VCaP (cell line): ENCODE results near the gene LAPTM4A.

Source experiments
- H3K27ac ChIP-seq: fragments of 450-650 bp; 2 replicates; pipeline ENCODE4 v1.5.1; 2017
- CTCF ChIP-seq: fragments of 450-650 bp; conservative IDR thresholded peaks from 2 replicates; pipeline ENCODE4 v1.5.1; 2017; ENCODE audit warnings: mild to moderate bottlenecking, moderate library complexity

The LAPTM4A gene

GRCh38 chr2:20051532-20052228 lies at the start of gene LAPTM4A:
Gene LAPTM4A (minus strand): TSS chr2:20051628. CDS start chr2:20051520, 108 bp downstream.
- H3K27ac ChIP-seq, result peak within 1 kb of the TSS; percentile 94
- TF ChIP-seq CTCF, result no peak

GRCh38 chr2:20100711-20101110 lies 49.3 kb upstream of the LAPTM4A start:
- H3K27ac ChIP-seq, result no peak overlapping the region
- no peak for TF ChIP-seq CTCF

GRCh38 chr2:20099780-20100179 lies 48.4 kb upstream of the LAPTM4A start:
- H3K27ac ChIP-seq, result no peak overlapping the region
- TF ChIP-seq CTCF, result no peak

- peak; percentile 93 for TF ChIP-seq CTCF
- no peak overlapping the region; the same call in 1 of the 2 replicates for H3K27ac ChIP-seq
These were observed 46.7 kb upstream of the LAPTM4A start for GRCh38 chr2:20097889-20098714.

- H3K27ac ChIP-seq, result no peak overlapping the region
- TF ChIP-seq CTCF, result no peak
These were observed 44.0 kb upstream of the LAPTM4A start for GRCh38 chr2:20095469-20095868.

GRCh38 chr2:20094955-20095354 lies 43.5 kb upstream of the LAPTM4A start:
- no peak for TF ChIP-seq CTCF
- no peak overlapping the region for H3K27ac ChIP-seq

- TF ChIP-seq CTCF, result no peak
- no peak overlapping the region for H3K27ac ChIP-seq
These were observed 42.8 kb upstream of the LAPTM4A start for GRCh38 chr2:20094142-20094755.
